HG02678 (cell line): ENCODE results near the gene GLCE.

Experiments
- ATAC-seq: cut with Tn5 transposase; IDR thresholded peaks from one replicate; pipeline ENCODE4 v1.9.1; 2021; ENCODE audit warnings: mild to moderate bottlenecking, moderate library complexity; ENCODE audit not compliant: unreplicated experiment

The GLCE gene

DNA sequence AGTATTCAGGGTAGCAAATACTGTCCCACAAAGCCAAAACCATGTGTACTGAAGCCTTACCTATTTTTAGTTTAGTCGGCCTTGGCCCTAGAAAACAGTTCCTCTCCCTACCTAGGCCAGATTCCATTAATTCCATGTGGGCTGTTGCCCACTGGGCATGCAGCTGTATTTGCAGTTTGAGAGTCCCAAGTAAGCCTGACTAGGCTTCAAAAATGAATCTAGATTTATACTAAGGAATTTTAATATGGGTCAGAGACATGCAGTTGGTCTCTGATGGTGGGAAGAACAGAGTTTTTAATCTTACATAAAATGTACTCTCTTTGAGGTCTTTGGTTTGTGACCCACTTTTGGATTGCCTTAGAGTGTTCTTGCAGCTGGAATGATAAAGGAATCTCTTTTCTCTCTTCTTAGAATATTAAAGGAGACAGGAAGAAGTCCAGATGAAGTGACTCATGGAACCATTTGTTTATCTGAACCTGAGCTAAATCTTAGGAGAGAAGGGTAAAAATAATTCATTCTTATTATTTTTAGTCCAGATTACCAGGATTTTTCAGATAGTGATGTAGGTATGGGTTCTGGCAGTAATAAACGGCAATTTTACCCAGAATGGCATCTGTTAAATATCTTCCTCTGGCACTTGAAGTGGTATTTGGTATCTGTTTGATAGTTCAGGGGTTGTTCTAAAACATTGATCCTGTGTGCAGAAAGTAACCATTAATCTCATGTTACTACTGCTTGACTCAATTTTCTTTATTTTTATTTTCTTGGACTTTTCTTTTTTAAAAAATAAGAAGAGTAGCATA lies 33.8 kb downstream of the GLCE start:
- ATAC-seq: no peak

DNA sequence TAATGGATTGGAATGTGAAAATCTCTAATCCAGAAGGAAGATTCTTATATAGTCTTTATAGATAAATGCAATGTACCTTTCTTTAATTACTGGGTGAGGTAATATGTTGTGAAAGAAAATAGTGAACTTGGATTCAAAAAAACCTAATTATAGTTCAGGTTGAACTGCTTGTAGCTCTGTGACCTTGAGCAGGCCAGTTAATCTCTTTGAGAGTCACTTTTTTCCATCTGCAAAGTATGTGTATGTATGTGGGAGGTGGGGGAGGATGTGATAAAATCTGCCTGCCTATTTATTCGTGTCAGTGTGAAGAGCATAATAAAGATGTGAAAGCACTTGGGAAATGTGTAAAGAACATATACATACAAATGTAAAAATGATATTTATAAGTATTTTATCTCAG lies 34.4 kb downstream of the GLCE start:
- no peak for ATAC-seq

DNA sequence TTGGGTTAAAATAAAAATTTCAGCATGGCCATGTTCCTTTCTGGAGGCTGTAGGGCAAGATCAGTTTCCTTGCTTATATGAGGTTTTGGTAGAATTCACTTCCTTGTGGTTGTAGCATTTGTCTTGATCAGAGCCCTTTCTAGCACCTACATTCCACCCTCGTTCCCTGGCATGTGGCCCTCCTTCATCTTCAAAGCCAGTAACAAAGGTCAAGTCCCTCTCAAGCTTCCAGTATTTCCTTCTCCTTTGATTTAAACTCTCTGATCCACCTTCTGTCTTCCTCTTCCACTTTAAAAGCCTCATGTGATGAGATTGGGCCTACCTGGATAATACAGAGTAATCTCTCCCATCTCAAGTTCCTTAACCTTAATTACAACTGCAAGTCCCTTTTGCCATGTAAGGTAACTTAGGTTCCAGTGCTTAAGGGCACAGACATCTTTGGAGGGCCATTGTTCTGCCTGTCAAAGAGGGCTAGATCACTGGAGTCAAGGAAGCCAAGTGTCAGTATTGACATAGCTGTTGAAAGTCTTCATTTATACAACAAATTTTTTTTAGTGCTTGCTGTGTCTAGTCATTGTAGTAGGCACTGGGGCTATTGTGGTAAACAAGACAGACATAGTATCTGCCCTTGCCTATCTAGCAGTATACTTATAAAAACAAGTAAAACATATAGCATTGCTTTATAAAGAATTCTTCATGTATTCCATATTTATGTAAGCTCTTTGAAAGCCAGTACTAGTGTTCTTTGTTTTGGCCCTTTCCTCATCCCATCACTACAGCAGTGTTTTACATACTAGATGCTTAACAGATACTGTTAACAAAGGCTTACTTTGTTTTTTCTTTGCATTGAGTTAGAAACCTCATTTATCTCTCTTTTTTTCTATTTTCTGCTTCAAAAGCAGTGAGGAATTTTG lies 40.7 kb downstream of the GLCE start:
- no peak for ATAC-seq

DNA sequence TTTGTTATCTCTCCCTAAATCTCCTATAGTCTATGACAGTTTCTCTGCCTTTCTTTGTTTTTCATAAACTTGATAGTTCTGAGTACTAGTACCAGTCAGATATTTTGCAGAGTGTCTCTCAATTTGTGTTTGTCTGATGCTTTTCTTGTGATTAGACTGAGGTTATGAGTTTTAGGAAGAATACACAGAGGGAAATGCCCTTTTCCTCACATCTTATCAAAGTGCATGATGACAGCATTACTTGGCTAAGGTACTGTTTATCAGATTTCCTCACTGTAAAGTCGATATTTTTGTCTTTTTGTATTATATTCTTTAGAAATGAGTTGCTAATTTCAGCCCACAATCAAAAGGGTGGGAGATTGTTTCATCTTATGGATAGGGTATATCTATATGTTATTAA lies 45.6 kb downstream of the GLCE start:
- no peak for ATAC-seq

DNA sequence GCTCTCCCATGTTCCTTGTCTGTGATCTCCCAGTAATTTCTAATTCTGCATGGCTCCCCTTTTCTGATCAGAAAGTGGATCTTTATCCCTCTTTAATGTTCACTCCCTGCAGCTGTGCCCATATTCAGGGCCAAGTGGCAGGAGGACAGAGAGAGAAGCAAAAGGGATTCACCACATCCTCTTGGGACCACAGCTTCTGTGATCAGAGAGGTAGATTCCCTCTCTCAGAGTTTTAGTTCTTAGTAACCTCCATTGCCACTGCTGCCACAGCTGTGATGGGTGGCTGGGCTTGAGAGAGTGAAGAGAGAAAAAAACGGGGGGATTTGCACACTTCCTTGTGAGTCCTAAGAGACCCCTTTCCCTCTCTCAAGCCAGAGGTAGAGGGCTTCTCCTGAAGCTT lies 49.2 kb downstream of the GLCE start:
- ATAC-seq: no peak

DNA sequence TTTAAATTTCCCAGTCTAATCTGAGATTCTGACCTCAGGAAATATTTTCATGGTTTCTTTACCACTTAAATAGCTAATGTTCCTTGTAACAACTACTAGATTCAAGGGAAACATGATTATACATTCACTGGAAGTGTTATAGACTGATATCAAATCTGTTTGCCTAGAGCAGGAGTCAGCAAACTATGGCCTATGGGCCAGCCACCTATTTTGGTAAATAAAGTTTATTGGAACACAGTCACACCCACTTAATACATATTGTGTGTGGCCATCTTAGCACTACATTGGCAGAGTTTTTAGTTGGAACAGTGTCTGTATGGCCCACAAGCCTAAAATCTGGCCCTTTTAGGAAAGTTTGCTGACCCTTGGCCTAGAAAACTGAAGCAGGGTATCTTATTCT lies 50.1 kb downstream of the GLCE start:
- ATAC-seq: no peak

DNA sequence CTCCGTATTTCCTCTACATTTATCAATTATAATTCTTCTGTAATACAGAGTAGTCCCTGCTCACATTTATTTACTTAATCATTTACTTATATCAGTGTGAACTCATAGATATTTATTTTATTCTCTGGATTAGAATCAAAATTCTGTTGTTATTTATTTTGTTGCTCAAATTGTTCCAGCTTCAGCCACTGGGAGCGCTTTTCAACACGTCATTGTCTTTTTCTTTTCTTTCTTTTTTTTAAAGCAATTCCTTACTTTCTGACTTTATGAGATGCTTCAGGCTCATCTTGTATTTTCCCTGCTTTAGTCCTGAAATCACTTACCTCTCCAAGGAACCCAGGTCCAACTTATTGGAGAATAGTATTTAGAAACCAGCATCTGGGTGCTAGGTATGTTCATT lies 53.4 kb downstream of the GLCE start:
- no peak for ATAC-seq

DNA sequence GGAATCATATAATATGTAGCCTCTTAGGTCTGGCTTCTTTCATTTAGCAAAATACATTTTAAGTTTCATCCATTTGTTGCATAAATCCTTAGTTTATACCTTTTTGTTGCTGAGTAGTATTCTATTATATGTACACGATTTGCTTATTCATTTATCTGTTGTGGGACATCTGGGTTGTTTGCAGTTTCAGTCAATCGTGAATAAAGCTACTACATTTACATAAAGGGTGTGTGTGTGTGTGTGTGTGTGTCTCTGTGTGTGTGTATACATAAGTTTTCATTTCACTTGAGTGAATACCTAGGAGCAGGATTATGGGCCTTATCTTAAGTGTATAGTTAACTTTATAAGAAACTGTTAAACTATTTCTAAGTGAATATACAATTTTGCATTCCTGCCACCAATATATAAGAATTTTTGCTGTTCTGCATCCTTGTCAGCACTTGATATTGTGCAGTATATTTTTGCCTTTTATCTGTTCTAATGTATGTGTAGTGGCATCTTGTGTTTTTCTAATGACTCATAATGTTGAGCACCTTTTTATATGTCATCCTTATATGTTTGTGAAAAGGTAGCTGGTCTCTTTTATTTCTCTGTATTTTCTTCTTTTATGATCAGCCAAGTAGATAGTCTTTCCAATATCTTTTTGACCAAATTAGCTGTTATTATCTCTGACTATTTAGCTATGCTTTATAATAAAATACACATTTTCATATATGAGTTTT lies 55.0 kb downstream of the GLCE start:
- ATAC-seq: no peak

DNA sequence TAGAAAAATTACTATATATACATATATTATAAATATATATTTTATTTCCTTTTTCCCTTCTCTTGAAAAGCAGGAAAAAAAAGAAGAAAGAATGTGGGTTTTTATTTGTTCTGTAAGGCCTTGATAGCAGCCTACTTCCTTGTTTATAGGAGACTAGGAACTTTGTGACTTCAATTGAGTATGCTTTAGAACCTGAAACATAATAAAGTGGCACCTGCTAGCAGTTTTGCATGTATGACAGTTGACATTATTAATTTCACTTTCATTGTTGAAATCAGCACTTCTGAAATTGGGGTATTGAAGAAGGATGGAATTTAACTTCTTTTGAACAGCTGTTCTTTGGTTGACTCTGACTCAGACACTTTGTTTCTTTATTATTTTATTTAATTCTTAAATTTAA lies 56.9 kb downstream of the GLCE start:
- ATAC-seq: no peak

DNA sequence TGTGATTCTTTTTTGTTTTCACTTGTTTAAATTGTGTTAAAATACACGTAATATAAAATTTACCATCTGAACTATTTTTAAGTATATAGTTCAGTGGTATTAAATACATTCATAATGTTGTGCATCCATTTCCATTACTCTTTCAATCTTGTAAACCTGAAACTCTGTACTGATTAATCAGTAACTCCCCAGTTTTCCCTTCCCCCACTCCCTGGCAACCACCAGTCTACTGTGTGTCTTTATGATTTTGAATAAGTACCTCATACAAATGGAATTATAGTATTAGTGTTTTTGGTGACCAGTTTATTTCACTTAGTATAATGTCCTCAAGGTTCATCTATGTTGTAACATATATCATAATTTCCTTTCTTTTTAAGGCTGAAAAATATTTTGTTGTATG lies 59.3 kb downstream of the GLCE start:
- no peak for ATAC-seq

DNA sequence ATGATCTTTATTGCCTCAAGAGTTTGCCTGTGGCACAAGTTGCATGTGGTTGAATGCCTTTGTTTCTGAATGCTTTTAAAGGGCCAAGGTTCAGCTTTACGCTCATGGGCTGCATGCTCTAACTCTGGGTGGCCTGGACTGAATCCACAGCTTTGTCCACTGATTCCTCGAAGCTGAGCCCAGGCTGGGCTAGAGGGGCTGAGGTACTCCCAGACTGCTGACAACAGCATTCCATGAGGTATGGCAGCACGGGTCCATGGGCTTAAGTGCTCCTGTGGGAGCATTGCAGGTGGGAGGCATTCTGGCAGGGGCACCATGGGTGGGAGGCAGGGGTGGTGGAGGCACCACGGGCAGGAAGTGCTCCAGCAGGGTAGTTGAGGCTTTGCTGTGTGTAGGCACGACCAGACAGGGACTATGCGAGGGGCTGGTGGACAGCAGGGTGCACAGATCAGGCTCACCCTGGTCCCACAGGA lies 61.6 kb downstream of the GLCE start:
- ATAC-seq: no peak

DNA sequence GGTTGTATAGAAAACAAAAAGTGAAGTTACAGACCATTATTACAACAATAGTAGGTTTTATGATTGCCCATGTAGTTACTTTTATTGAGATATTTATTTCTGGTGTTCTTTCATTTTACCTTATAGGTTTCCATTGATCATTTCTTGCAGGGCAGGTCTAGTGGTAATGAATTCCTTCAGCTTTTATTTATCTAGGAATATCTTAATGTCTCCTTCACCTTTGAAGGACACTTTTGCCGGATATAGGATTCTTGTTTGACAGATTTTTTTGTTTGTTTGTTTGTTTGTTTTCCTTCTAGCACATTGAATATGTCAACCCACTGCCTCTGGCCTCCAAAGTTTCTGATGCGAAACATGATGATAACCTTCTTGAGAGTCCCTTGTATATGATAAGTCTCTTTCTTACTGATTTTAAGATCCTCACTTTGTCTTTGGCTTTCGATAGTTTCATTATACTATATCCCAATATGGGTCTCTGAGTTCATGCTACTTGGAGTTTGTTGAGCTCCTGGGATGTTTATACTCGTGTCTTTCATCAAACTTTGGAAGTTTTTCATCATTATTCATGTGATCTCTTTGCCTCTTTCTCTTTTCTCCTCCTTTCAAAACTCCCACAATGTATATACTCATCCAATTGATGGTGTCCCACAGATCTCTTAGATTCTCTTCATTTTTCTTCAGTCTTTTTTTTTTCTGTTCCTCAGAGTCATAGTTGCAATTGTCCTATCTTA lies 62.8 kb downstream of the GLCE start:
- no peak for ATAC-seq

DNA sequence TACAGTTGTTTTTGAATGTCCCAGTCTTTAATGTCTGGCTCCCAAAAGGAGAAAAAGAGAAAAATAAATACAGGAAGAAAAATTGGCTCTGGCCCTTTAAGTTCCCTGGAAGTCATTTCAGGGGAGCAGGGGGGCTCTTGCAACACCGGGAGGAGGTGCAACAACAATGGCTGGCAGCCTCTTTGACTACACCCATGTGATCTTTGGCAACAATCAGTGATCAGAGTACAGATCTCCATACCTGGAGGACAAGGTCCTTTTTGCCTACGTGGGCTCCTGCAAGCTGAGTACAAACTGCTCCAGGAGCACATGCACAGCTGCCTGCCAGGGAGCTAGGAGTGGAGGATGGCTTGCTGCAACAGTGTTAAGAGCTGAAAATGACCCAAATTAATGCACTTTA lies 63.9 kb downstream of the GLCE start:
- ATAC-seq: no peak

DNA sequence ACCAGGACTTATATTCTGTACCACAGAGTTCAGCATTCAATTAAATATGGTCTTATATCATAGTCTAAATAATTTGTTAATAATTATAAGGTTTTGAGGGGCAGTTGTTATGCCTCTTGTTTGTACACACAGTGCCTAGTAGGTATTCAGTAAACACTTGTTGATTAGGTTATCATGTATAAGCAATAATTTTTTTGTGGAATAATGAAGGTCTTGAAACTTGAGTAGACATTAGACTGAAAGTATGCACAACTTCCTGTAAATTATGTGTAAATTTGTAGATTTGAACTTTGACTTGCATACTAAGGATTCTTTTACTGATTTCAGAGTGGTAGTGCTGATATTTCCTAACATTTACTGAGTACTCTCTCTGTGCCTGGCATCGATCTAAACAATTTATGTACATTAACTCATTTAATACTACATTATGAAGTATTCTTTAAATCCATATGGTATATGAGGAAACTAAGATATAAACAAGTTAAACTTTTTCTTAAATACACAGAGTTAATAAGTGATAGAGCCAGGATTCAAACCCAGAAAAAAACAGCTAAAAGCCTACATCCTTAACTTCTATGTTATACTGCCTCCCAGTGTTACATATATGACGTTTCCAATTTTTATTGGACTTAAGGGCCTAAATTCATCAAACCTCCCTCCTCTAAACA lies 65.1 kb downstream of the GLCE start:
- no peak for ATAC-seq

DNA sequence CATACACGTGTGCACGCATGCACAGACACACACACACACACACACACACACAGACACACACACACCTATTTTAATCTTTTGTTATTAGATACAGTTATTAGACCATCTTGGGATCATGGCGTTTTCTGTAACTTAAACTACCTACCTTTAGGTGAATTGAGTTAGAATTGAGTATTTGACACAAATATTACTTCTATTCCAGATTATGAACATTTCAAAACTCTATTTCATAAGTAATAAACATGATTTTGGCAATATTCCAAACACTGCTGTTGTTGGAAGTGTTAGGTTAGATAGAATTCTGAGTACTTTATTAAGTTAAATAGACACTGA lies 65.6 kb downstream of the GLCE start:
- no peak for ATAC-seq

DNA sequence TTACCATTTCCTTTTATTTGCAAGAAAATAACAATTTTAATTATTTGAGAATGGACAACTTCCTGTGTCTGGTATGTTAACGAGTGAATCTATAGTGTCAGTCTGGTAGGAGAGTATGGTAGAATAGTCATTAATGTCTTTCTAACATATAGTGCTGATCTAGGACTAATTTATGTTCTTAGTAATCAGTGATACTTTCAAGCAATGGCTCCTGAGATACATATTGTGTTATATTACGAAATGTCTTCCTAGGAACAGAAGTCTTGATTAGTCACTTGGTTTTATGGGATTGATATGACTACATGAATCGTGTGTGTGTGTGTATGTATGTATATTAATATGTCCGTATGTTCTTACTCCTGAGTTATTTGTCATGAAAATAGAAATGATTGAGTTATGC lies 71.7 kb downstream of the GLCE start:
- ATAC-seq: no peak

DNA sequence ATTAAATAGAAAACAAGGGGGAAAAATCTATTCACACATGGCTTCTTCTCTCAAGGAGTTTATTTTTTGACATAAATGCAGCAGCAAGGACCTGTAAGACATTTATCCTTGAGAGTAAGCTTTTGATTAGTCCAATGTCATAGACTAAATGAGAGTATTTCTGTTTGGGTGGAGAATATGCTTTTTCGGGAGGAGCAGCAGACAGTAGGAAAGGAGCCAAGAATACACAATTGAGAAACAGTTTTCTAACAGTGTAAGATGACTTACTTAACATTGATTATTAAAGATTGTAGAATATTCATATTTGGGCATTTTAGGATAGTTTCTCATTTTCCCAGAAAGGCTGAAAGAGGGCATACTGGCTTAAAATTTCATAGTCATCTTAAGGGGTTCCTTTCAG lies 72.3 kb downstream of the GLCE start:
- no peak for ATAC-seq

DNA sequence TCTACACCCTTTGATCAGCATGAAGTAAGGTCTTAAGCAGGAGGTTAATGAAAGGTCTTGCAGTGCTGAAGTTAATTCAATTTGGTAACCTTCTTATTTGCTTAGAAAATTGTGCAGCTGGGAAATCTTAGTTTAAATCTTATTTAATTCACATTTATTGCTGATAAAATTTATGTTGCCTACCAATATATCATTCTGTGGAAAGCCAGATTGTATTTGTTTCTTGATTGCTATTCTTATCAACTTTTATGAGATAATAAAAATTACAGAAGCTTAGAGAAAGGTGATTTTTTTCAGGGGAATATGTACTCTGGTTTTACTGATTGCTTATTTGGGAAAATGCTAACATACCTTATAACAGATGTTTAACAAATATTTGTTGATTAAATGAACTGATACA lies 74.2 kb downstream of the GLCE start:
- ATAC-seq: no peak

DNA sequence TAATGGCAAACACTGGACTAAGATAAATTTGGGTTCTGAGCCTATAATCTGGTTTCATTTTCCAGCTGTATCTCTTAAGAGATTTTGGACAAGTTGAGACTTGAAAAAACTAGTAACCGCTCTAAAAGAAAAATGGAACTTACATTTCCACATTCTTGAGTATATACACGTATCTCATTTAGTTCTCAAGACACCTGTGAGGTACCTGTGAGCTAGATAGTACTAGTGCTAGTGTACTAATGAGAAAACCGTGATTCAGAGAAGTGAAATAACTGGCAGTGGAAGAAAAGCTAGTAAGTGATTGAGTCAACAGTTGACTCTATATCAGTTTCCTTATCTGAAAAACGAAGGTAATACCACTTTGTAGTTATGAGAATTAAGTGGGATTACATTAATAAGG lies 76.1 kb downstream of the GLCE start:
- no peak for ATAC-seq

DNA sequence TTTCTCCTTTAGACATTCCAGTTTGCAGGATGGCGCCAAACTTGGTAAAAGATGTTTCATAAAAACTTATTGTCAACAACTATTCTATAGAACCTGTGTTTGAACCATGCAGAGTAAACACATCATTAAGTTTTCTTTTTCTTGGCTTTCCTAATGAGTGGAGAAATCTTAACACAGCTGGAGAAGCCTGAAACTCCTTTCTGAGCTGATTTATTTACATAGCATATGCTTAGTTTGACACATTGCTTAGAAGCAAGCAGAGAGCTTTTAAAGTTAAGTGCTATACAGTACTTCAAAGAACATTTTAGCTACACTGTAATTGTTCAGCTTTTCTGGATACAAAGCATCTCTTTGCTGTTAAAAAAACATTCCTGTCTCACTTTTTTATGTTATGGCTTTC lies 77.3 kb downstream of the GLCE start:
- no peak for ATAC-seq
